Breast epithelium (tissue), 4 donors: ENCODE measurements around the gene CSNK1G1. TPM values are rescaled to one million over a fixed set of nuclear protein-coding genes. Genes with fewer than 3 reads are reported as not detected.
A peak's percentile ranks its signal among the peaks of the same experiment; 100 is the strongest.
"Not testable (repeated sequence)": the region's sequence is repeated elsewhere in the genome, so short reads cannot be mapped to it uniquely, and the experiment has no call there.

Experiments
- DNase-seq, 2 donors: peaks; one replicate each; pipeline ENCODE4 v3.0.0-alpha.2; 2019; ENCODE audit warnings: low spot score in 2 of 2
- H3K27ac ChIP-seq, 2 donors: fragments of 200-600 bp; sonication (generic) in 1 of 2; one replicate each; pipeline ENCODE4 v1.5.1; 2016 to 2019; ENCODE audit warnings: mild to moderate bottlenecking in 1 of 2
- H3K27me3 ChIP-seq, 2 donors: fragments of 200-600 bp; sonication (generic) in 1 of 2; one replicate each; pipeline versions ENCODE4 v1.5.1 to v1.6.0; 2017 to 2019; ENCODE audit warnings: control low read depth in 1 of 2, mild to moderate bottlenecking in 1 of 2
- H3K36me3 ChIP-seq: fragments of 200-600 bp; one replicate; pipeline ENCODE4 v1.5.1; 2019
- H3K4me1 ChIP-seq, 2 donors: fragments of 200-600 bp; sonication (generic); one replicate each; pipeline ENCODE4 v1.5.1; 2016 to 2019; ENCODE audit warnings: control low read depth in 1 of 2
- H3K4me3 ChIP-seq, 3 donors: fragments of 200-600 bp; sonication (generic); 1 replicate in 2 of 3; 2 replicates in 1 of 3; pipeline ENCODE4 v1.5.1; 2016 to 2019; ENCODE audit warnings: mild to moderate bottlenecking in 3 of 3, moderate library complexity in 2 of 3
- H3K9me3 ChIP-seq, 2 donors: fragments of 200-600 bp; sonication (generic) in 1 of 2; one replicate each; pipeline ENCODE4 v1.5.1; 2016 to 2019; ENCODE audit warnings: control low read depth in 1 of 2
- POLR2A ChIP-seq: fragments of 450-650 bp; IDR thresholded peaks from one replicate; pipeline ENCODE4 v1.6.1; 2016; ENCODE audit warnings: antibody characterized with exemption, mild to moderate bottlenecking, moderate library complexity
- POLR2AphosphoS5 ChIP-seq, 3 donors: sonication (generic); formaldehyde crosslinking; IDR thresholded peaks; one replicate each; pipeline ENCODE4 v1.6.1; 2017; ENCODE audit warnings: antibody characterized with exemption in 3 of 3
- intact Hi-C: fragments of 100-400 bp; cut with DNase I; formaldehyde crosslinking; loops from one replicate; pipeline ENCODE4 v1.15.1; 2023; ENCODE audit warnings: low total_unique reads
- total RNA-seq, 3 donors: library from RNA; depleted of rRNA; stranded (reverse); fragments of >200 nt; gene quantifications; one replicate each; pipeline ENCODE4 v1.1.0, GENCODE V29; 2016
- TF ChIP-seq, protein P1 (sequence below), 3 donors: fragments of 450-650 bp; IDR thresholded peaks; one replicate each; pipeline ENCODE4 v1.5.1; 2016 to 2017; ENCODE audit warnings: antibody characterized with exemption in 3 of 3, mild to moderate bottlenecking in 3 of 3, moderate library complexity in 3 of 3

The CSNK1G1 gene
- total RNA-seq, 3 donors from 2014 or later, result 12.6 to 37.7 (median 31.2) TPM

DNA sequence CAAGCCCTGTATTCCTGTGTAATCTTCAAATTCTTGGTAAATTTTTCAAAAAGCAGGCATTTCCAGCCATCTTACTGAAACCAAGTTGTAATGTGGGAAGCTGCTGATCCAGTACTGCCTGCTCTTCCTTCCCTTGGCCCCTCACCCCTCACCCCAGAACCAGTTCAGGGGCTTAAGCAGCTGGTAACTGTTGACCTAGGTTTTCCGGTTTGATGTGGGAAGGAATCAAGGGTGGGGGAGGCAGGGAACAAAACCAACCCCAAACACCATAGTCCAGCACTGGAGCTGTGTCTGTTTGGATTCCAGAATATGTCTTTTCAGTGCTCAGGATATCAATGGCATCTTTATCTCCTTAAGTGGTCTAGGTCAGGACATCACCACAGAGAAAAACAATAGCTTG lies 233.5 kb downstream of the CSNK1G1 start:
- Histone ChIP-seq H3K4me3 (no peak overlapping the region), H3K4me1 (no peaks in the 10 kb centered on the region), H3K9me3 (no peaks in the 10 kb centered on the region), H3K36me3 (no peaks in the 10 kb centered on the region), H3K27ac (peak overlapping the region; percentile 40 to 52), H3K27me3 (no peaks in the 10 kb centered on the region)
- no peak for DNase-seq
- TF ChIP-seq POLR2AphosphoS5 (IDR thresholded peaks at IDR 0.05) (no peak), POLR2A (no peak)
- TF ChIP-seq, protein P1, sequence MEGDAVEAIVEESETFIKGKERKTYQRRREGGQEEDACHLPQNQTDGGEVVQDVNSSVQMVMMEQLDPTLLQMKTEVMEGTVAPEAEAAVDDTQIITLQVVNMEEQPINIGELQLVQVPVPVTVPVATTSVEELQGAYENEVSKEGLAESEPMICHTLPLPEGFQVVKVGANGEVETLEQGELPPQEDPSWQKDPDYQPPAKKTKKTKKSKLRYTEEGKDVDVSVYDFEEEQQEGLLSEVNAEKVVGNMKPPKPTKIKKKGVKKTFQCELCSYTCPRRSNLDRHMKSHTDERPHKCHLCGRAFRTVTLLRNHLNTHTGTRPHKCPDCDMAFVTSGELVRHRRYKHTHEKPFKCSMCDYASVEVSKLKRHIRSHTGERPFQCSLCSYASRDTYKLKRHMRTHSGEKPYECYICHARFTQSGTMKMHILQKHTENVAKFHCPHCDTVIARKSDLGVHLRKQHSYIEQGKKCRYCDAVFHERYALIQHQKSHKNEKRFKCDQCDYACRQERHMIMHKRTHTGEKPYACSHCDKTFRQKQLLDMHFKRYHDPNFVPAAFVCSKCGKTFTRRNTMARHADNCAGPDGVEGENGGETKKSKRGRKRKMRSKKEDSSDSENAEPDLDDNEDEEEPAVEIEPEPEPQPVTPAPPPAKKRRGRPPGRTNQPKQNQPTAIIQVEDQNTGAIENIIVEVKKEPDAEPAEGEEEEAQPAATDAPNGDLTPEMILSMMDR (IDR thresholded peaks at IDR 0.05), result no peak
- intact Hi-C loops, result no loop called here

DNA sequence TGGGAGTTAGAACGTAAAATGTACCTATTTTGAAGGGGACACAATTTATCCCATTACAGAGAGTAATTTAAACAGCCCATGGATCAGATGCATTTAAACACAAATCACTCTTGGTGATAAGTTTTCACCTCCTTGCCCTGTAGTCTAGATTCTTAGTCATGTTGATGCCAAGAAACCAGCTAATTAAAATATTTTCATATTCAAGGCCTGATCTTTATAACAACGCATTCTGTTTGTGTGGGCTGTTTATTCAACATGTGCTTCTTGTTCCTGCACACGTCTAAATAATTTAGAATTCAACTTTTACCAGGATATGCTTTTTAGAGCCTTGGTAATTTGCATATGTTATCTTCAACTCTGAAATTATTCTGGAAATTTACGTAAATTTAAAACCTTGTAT lies 234.4 kb downstream of the CSNK1G1 start:
- H3K4me1 ChIP-seq, result no peaks in the 10 kb centered on the region
- peaks cover under 1% of the 10 kb centered on the region for H3K36me3 ChIP-seq
- no peaks in the 10 kb centered on the region for H3K27me3 ChIP-seq
- intact Hi-C loops, result no loop called here
- TF ChIP-seq, protein P1 (IDR thresholded peaks at IDR 0.05), result no peak
- TF ChIP-seq POLR2AphosphoS5 (IDR thresholded peaks at IDR 0.05), result no peak
- TF ChIP-seq POLR2A, result no peak
- no peak overlapping the region for H3K27ac ChIP-seq
- H3K9me3 ChIP-seq, result no peaks in the 10 kb centered on the region
- DNase-seq, result no peak
- no peak overlapping the region for H3K4me3 ChIP-seq

DNA sequence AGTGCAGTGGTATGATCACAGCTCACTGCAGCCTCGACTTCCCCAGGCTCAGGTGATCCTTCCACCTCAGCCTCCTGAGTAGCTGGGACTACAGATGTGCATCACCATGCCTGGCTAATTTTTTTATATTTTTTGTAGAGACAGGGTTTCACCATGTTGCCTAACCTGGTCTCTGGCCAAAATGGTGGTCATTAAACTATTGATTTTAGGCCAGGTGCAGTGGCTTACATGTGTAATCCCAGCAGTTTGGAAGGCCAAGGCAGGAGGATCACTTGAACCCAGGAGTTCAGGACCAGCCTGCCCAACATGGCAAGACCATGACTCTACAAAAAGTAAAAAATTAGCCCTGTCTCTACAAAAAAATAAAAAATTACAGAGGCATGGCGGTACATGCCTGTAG lies 235.7 kb downstream of the CSNK1G1 start:
- H3K4me3 ChIP-seq, H3K27ac ChIP-seq, H3K27me3 ChIP-seq, H3K9me3 ChIP-seq, H3K4me1 ChIP-seq, intact Hi-C loops, H3K36me3 ChIP-seq, DNase-seq: not testable (repeated sequence)

DNA sequence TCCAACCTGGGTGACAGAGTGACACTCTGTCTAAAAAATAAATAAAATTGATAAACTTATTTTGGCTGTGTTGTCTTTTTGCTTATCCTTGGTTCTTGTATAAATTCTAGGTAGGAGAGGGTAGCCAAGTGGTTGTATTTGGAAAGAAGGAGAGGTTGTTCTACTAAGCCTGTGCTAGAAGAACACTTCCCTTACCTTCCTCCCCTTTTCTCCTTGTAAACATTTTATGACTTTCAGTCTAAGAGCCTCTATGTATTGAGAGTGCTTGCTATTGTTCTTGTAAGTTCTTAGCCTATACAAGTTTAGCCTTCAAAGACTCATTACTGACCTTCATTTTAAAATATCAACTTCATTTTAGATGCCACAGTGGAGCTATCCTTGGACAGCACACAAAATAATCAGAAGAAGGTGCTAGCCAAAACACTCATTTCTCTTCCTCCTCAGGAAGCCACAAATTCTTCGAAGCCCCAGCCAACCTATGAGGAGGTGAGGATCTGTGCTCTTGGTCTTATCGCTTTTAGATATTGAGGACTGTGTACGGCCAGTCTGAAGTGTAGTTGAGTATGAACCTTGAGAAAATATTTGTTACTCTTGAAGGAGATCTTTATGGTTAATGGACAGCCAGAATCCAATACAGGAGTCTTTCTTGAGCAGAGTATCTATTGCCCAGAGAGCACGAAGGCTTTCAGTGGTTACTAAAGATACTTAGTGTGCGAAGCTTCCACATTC lies 238.1 kb downstream of the CSNK1G1 start:
- TF ChIP-seq POLR2A, result no peak
- TF ChIP-seq, protein P1 (IDR thresholded peaks at IDR 0.05), result no peak
- Histone ChIP-seq H3K36me3 (peaks cover 4% of the 10 kb centered on the region), H3K27ac (no peak overlapping the region), H3K4me3 (no peak overlapping the region), H3K9me3 (no peaks in the 10 kb centered on the region), H3K27me3 (no peaks in the 10 kb centered on the region), H3K4me1 (no peaks in the 10 kb centered on the region)
- intact Hi-C loops, result no loop called here
- DNase-seq, result no peak

Other genes starting within 250 kb of the CSNK1G1 start
- 1 to 10 TPM in 1 of 3 donors, under 1 TPM in 2; 0.48 to 1.5 (median 0.98) TPM for gene SNX22, start 204.4 kb downstream of the CSNK1G1 start, total RNA-seq
- 100 to 1,000 TPM; 239 to 331 (median 312) TPM for gene PPIB, start 193.2 kb downstream of the CSNK1G1 start, total RNA-seq
- gene PCLAF, start 25.3 kb upstream of the CSNK1G1 start, total RNA-seq, result under 1 TPM; 0.48 to 0.66 (median 0.59) TPM
- 10 to 100 TPM; 11.8 to 17.1 (median 16.1) TPM for gene TRIP4, start 31.7 kb upstream of the CSNK1G1 start, total RNA-seq
- 10 to 100 TPM; 22.9 to 32.1 (median 29.2) TPM for gene ZNF609, start 104.4 kb upstream of the CSNK1G1 start, total RNA-seq